Mammary epithelial cell (primary cell): Measurements from ENCODE around the gene MCFD2.

ENCODE experiments used
- CTCF ChIP-seq, 2 donors: IDR thresholded peaks in 1 of 2; conservative IDR thresholded peaks in 1 of 2; 2 replicates each; pipeline ENCODE4 v1.5.1; 2011 to 2012; ENCODE audit warnings: inconsistent platforms in 2 of 2, low read length in 2 of 2, mild to moderate bottlenecking in 2 of 2, control low read depth in 1 of 2, low read depth in 1 of 2; ENCODE audit not compliant: insufficient read depth in 1 of 2; ENCODE audit errors: extremely low read depth in 1 of 2
- EZH2 ChIP-seq: IDR thresholded peaks from 2 replicates; pipeline ENCODE4 v1.6.1; 2012; ENCODE audit warnings: low read length, inconsistent platforms, borderline replicate concordance

GRCh38 chr2:46854260-46854659 lies 61.3 kb downstream of the MCFD2 start:
- TF ChIP-seq CTCF (conservative IDR thresholded peaks at IDR 0.05 in 1 of 2, IDR thresholded peaks at IDR 0.05 in 1 of 2; ENCODE audit: extremely low read depth in 1 of 2, insufficient read depth in 1 of 2, low read depth in 1 of 2, low read length in 2 of 2) (no peak), EZH2 (no peak)
